OCI-LY3 (cell line): ENCODE measurements around the gene TSHR.

Experiments used
- EZH2phosphoT487 ChIP-seq: fragments of 200-600 bp; shearing (Covaris generic); IDR thresholded peaks from 2 replicates; pipeline ENCODE4 v1.6.1; 2018; ENCODE audit warnings: antibody characterized with exemption, mixed run types, low read depth
- TF ChIP-seq, protein P1 (sequence below): fragments of 200-600, 300-600 bp; sonication (generic); IDR thresholded peaks from 2 replicates; pipeline ENCODE4 v1.5.1; 2014; ENCODE audit warnings: antibody characterized with exemption, low read length, low read depth

DNA sequence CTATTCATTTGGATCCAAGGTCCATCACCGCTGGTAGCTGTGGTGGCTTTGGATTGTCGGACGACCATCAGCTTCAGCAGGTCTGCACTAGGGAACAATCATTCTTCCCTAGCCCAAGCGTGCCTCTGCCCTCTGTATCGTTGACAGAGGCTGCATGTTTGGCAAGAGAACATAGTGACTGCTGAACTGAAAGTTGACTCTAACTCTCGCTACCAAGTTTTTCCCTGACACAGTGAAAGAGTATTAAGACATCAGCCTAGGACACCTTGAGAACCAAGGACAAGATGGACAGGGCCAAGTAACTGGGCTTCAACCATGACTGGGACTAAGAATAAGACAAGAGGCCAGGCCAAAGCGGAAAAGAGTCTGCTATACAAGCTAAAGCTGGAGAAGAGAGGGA, 26.3 kb downstream of the TSHR start:
- TF ChIP-seq, protein P1, sequence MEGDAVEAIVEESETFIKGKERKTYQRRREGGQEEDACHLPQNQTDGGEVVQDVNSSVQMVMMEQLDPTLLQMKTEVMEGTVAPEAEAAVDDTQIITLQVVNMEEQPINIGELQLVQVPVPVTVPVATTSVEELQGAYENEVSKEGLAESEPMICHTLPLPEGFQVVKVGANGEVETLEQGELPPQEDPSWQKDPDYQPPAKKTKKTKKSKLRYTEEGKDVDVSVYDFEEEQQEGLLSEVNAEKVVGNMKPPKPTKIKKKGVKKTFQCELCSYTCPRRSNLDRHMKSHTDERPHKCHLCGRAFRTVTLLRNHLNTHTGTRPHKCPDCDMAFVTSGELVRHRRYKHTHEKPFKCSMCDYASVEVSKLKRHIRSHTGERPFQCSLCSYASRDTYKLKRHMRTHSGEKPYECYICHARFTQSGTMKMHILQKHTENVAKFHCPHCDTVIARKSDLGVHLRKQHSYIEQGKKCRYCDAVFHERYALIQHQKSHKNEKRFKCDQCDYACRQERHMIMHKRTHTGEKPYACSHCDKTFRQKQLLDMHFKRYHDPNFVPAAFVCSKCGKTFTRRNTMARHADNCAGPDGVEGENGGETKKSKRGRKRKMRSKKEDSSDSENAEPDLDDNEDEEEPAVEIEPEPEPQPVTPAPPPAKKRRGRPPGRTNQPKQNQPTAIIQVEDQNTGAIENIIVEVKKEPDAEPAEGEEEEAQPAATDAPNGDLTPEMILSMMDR, result no peak
- no peak for TF ChIP-seq EZH2phosphoT487
